Measurements from ENCODE around the gene KIF5B.

GRCh38 chr10:32061440-32061839 lies 5.2 kb upstream of the KIF5B start:
- TF ChIP-seq CTCF (IDR thresholded peaks at IDR 0.05) (no peak), POLR2A (IDR thresholded peaks at IDR 0.05) (no peak), EP300 (IDR thresholded peaks at IDR 0.05) (no peak)
